Keratinocyte (primary cell): ENCODE results near the gene TRO. TPM values are rescaled to one million over a fixed set of nuclear protein-coding genes. Genes with fewer than 3 reads are reported as not detected.

Experiments
- DNase-seq: peaks from one replicate; pipeline ENCODE4 v3.0.0-alpha.2; 2011; ENCODE audit warnings: low read depth, missing footprints, low spot score
- FAIRE-seq: peaks from 2 replicates; lab custom pipeline; 2011; peaks lifted over from hg19 to GRCh38; lab: Jason Lieb, UNC
- H2AFZ ChIP-seq: 2 replicates; pipeline ENCODE4 v1.6.0; 2012; ENCODE audit warnings: low read length, control low read depth, inconsistent platforms; ENCODE audit not compliant: control insufficient read depth
- H3K27ac ChIP-seq: 2 replicates; pipeline ENCODE4 v1.5.1; 2011; ENCODE audit warnings: low read length; ENCODE audit not compliant: control insufficient read depth, insufficient read depth
- H3K27me3 ChIP-seq: 3 replicates; pipeline ENCODE4 v1.6.0; 2011; ENCODE audit warnings: low read length; ENCODE audit not compliant: control insufficient read depth, insufficient read depth; ENCODE audit errors: extremely low read depth
- H3K36me3 ChIP-seq, 2 experiments: 2 replicates in 1 of 2; 3 replicates in 1 of 2; pipeline ENCODE4 v1.5.1; 2011; ENCODE audit warnings: low read length in 2 of 2, mild to moderate bottlenecking in 1 of 2; ENCODE audit not compliant: control insufficient read depth in 2 of 2, insufficient read depth in 2 of 2; ENCODE audit errors: extremely low read depth in 1 of 2
- H3K4me1 ChIP-seq: 3 replicates; pipeline ENCODE4 v1.5.1; 2011; ENCODE audit warnings: low read length; ENCODE audit not compliant: control insufficient read depth, insufficient read depth; ENCODE audit errors: extremely low read depth
- H3K4me2 ChIP-seq: 3 replicates; pipeline ENCODE4 v1.6.0; 2011; ENCODE audit warnings: low read depth, low read length; ENCODE audit not compliant: control insufficient read depth, insufficient read depth; ENCODE audit errors: extremely low read depth
- H3K4me3 ChIP-seq, 3 experiments: fragments of 200-600 bp in 1 of 3; sonication (generic) in 1 of 3; 2 replicates in 2 of 3; 3 replicates in 1 of 3; pipeline ENCODE4 v1.5.1; 2011 to 2016; ENCODE audit warnings: low read length in 3 of 3, mild to moderate bottlenecking in 3 of 3, control low read depth in 2 of 3, inconsistent platforms in 1 of 3, low read depth in 1 of 3, mixed read lengths in 1 of 3, mixed run types in 1 of 3, moderate library complexity in 1 of 3; ENCODE audit not compliant: control insufficient read depth in 2 of 3, insufficient read depth in 2 of 3; ENCODE audit errors: extremely low read depth in 1 of 3
- H3K79me2 ChIP-seq: 2 replicates; pipeline ENCODE4 v1.6.0; 2012; ENCODE audit warnings: low read length; ENCODE audit not compliant: control insufficient read depth, insufficient read depth
- H3K9ac ChIP-seq: 3 replicates; pipeline ENCODE4 v1.6.0; 2011; ENCODE audit warnings: low read length; ENCODE audit not compliant: control insufficient read depth, insufficient read depth; ENCODE audit errors: extremely low read depth
- H3K9me1 ChIP-seq: 3 replicates; pipeline ENCODE4 v1.6.0; 2011; ENCODE audit warnings: low read length; ENCODE audit not compliant: control insufficient read depth, insufficient read depth; ENCODE audit errors: extremely low read depth
- H3K9me3 ChIP-seq: 2 replicates; pipeline ENCODE4 v1.5.1; 2012; ENCODE audit warnings: low read depth, low read length; ENCODE audit not compliant: control insufficient read depth
- H4K20me1 ChIP-seq: 3 replicates; pipeline ENCODE4 v1.6.0; 2011; ENCODE audit warnings: low read length; ENCODE audit not compliant: control insufficient read depth, insufficient read depth; ENCODE audit errors: extremely low read depth
- CTCF ChIP-seq, 3 experiments: IDR thresholded peaks in 1 of 3; conservative IDR thresholded peaks in 1 of 3; optimal IDR thresholded peaks in 1 of 3; 2 replicates in 2 of 3; 3 replicates in 1 of 3; pipeline versions ENCODE3 to v1.5.1; 2011; ENCODE audit warnings: low read length in 3 of 3, mild to moderate bottlenecking in 3 of 3, moderate library complexity in 2 of 3, control low read depth in 1 of 3, inconsistent platforms in 1 of 3; ENCODE audit not compliant: insufficient read depth in 2 of 3; ENCODE audit errors: extremely low read depth in 1 of 3
- EZH2 ChIP-seq: IDR thresholded peaks from one replicate; pipeline ENCODE4 v1.6.1; 2012; ENCODE audit warnings: inconsistent platforms, mild to moderate bottlenecking, low read length, moderate library complexity
- dilution Hi-C: fragments of 300-500 bp; cut with MboI; formaldehyde crosslinking; loops from one replicate; pipeline ENCODE4 v1.7.0; 2020; ENCODE audit warnings: low sequenced_read_pairs; ENCODE audit not compliant: extremely low pct_ligation_motif_present
- polyA plus RNA-seq, 5 experiments: library from polyadenylated mRNA; depleted of rRNA in 3 of 5; stranded (reverse) in 3 of 5; stranded (forward) in 1 of 5; unstranded in 1 of 5; fragments of >200 nt; gene quantifications; 1 replicate in 1 of 5; 2 replicates in 3 of 5; 3 replicates in 1 of 5; pipeline versions ENCODE4 v1.2.1 to v1.2.3, GENCODE V29; 2011 to 2012; ENCODE audit warnings: missing spikeins in 2 of 5, low read depth in 1 of 5, low replicate concordance in 1 of 5

The TRO gene
- polyA plus RNA-seq, 1 donor (not counting 4 experiments of a cell fraction or from before 2014, with no cell fraction given), result 0.79 TPM

- Histone ChIP-seq H3K27ac (no peak overlapping the region), H3K9me1 (no peaks in the 10 kb centered on the region), H3K4me1 (no peaks in the 10 kb centered on the region), H4K20me1 (no peaks in the 10 kb centered on the region), H3K4me3 (no peak overlapping the region), H3K79me2 (no peaks in the 10 kb centered on the region), H3K9ac (no peak overlapping the region), H3K9me3 (no peaks in the 10 kb centered on the region), H2AFZ (no peak overlapping the region), H3K27me3 (no peaks in the 10 kb centered on the region), H3K4me2 (no peak overlapping the region), H3K36me3 (no peaks in the 10 kb centered on the region)
- DNase-seq (no peak), FAIRE-seq (no peak)
- no peak for TF ChIP-seq CTCF (optimal IDR thresholded peaks at IDR 0.05 in 1 of 3, IDR thresholded peaks at IDR 0.05 in 1 of 3, conservative IDR thresholded peaks at IDR 0.05 in 1 of 3; ENCODE audit: extremely low read depth in 1 of 3, insufficient read depth in 2 of 3, low read length in 3 of 3)
- no peak for TF ChIP-seq EZH2
- dilution Hi-C loops, result no loop called here
These were observed 14.7 kb downstream of the TRO start for GRCh38 chrX:54935306-54935705.

DNA sequence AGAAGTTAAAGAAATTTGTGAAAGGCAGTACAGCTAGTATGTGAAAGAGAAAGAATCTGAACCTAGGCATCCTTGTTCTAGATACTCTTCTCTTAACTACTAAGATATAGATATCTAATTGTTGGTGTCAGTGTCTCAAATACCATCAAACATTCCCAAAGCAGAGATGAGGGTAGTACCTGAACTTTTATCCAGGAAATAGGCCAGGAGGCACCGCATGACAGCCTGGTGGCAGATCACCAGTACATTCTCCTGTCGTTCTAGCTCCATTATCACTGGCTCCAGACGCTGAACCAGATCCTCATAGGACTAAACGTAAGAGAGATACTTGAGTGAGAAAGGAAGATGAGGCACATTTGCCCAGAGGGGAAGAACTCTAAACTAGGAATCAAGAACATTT lies 16.8 kb downstream of the TRO start:
- no peaks in the 10 kb centered on the region for H3K79me2 ChIP-seq
- no peaks in the 10 kb centered on the region for H3K4me1 ChIP-seq
- H2AFZ ChIP-seq, result no peak overlapping the region
- no peaks in the 10 kb centered on the region for H3K9me1 ChIP-seq
- dilution Hi-C loops, result no loop called here
- H3K36me3 ChIP-seq, result no peaks in the 10 kb centered on the region
- DNase-seq (no peak), FAIRE-seq (no peak)
- H4K20me1 ChIP-seq, result no peaks in the 10 kb centered on the region
- TF ChIP-seq CTCF (optimal IDR thresholded peaks at IDR 0.05 in 1 of 3, IDR thresholded peaks at IDR 0.05 in 1 of 3, conservative IDR thresholded peaks at IDR 0.05 in 1 of 3; ENCODE audit: extremely low read depth in 1 of 3, insufficient read depth in 2 of 3, low read length in 3 of 3), result no peak
- TF ChIP-seq EZH2, result no peak
- no peak overlapping the region for H3K4me2 ChIP-seq
- H3K4me3 ChIP-seq, result no peak overlapping the region
- H3K9ac ChIP-seq, result no peak overlapping the region
- H3K9me3 ChIP-seq, result no peaks in the 10 kb centered on the region
- H3K27me3 ChIP-seq, result no peaks in the 10 kb centered on the region
- no peak overlapping the region for H3K27ac ChIP-seq
